Umbilical cord (tissue), 2 donors: ENCODE measurements around the gene DHRS2. TPM values are rescaled to one million over a fixed set of nuclear protein-coding genes. Genes with fewer than 3 reads are reported as not detected.
A peak's percentile ranks its signal among the peaks of the same experiment; 100 is the strongest.

Experiments used
- DNase-seq: peaks from one replicate; pipeline ENCODE4 v3.0.0-alpha.2; 2015; ENCODE audit warnings: low spot score
- total RNA-seq: library from RNA; depleted of rRNA; stranded (reverse); fragments of >200 nt; gene quantifications from one replicate; pipeline ENCODE4 v1.2.3, GENCODE V29; 2014; ENCODE audit warnings: low replicate concordance; ENCODE audit not compliant: insufficient read depth

The DHRS2 gene
- total RNA-seq, 1 donor from 2014 or later: 5.8 TPM

DNA sequence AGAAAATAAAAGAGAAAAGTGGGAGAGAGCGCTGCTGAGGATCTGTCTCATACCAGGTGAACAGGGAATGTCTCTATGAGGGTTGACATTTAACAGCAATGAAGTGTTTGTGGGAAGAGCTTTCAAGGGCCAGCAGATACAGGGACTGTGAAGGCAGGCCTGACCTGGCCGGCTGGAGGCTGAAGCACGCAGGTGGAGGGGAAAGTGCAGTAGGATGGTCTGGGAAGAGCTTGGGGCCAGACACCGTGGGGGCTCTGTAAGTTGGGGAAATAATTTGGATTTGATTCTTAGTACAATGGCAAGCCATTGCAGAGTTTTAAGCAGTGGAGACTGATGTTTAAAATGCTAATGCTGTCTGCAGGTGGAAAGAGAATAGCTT lies 23.8 kb upstream of the DHRS2 start:
- no peak for DNase-seq

DNA sequence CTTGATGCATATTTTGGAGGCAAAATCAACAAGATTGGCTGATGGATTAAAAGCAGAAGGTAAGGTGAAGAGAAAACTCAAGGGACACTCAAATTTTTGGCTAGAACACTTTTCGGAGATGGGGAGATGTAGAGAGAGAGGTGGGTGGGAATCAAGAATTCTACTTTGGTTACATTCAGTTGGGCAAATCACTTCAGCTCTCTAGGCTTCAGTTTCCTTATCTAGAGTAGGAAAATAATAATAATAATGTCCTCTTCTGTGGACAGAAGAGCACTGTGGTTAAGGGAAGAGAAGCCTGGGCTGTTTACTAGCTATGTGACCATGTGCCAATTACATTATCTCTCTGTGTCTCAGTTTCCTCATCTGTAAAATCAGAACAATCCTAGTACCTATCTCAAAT lies 23.4 kb upstream of the DHRS2 start:
- no peak for DNase-seq

- DNase-seq: no peak
Measured at GRCh38 chr14:23613242-23614070, 22.7 kb upstream of the DHRS2 start.

GRCh38 chr14:23614395-23614828 lies 21.8 kb upstream of the DHRS2 start:
- no peak for DNase-seq

DNA sequence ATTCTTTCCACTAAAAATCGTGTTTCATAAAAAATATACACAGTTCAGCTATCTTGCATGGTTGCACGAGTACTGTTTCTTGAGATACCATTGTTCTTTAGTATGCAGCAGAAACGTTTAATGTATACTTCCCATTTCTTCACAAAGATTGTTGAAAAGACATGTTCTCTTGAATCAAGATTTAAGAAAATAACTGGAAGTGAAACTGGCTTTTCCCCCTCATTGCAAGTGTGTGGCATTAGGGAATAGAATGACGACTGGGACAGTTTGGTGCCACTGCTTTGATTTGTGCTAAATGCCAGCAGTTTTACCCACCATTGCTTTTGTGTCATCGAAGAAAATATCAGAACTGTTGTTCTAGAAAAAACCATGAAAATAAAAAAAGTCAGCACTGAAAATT lies 20.3 kb upstream of the DHRS2 start:
- no peak for DNase-seq

GRCh38 chr14:23617539-23617938 lies 18.6 kb upstream of the DHRS2 start:
- DNase-seq: no peak

DNA sequence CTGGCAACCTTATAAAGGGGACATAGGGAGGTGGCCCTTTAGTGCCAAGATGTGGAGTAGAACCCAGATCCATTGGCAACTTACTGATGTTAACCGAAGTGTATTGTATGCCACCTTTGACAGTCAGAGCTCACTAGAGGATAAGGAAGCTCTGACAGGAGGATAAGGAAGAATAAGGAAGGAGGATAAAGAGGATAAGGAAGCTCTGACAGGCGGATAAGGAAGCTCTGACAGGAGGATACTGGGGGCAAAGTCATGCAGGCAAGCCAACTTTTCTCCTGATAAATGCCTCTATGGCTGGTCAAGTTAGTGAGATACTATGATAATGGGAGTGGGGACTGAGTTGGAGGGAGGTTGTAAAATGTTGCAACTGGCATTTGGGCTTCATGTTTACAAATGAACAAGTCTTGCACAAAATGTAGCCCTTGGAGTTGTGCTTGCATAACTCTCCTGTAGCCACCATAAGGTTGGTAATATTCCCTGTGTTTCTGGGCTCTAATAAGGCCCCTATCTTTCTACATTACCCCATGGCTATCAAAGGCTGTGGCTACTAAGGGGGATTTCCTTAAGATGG lies 17.7 kb upstream of the DHRS2 start:
- no peak for DNase-seq

DNA sequence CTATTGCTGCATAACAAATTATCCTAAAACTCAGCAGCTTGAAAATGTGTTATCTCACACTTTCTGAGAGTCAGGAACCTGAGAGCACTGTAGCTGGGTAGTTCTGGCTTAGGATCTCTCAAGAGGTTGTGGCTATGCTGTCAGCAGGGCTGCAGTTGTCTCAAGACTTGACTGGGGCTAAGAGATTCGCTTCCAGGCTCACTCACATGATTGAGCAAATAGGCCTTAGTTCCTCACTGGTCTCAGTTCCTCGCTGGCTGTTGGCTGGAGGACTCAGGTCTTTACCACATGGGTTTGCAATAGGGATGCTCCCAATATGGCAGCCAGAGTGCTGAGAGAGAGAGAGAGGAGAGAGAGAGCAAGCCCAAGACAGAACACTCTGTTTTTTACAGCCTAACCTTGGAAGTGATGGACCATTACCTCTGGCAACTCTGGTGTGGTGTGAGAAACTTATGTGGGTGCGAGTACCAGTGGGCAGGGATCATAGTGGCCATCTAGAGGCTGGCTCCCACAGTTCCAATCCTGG lies 15.9 kb upstream of the DHRS2 start:
- DNase-seq: no peak

GRCh38 chr14:23621204-23621931 lies 14.8 kb upstream of the DHRS2 start:
- no peak for DNase-seq

- DNase-seq: no peak
Measured at GRCh38 chr14:23621932-23622730, 14.0 kb upstream of the DHRS2 start.

- DNase-seq: no peak
Measured at GRCh38 chr14:23622990-23623389, 13.2 kb upstream of the DHRS2 start.

DNA sequence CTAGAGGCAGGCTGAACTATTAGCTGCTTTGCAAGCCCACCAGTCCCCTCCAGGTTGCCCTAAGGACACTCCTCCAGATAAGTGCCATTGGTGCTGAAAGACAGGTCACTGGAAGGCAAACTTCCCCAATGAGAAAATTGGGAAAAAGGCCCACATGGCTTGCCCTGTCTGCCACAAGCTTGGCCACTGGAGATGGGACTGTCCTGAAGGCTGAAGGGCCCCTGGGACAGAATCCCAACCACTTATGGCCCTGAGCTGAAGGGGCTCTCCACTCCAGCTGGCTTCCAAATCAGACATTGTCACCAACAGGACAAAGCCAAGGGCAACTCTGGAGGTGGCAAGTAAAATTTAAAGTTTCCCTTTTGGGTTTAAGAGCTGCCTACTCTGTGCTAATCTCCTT lies 12.2 kb upstream of the DHRS2 start:
- no peak for DNase-seq

GRCh38 chr14:23624830-23625404 lies 11.2 kb upstream of the DHRS2 start:
- no peak for DNase-seq

GRCh38 chr14:23626946-23627345 lies 9.2 kb upstream of the DHRS2 start:
- no peak for DNase-seq

GRCh38 chr14:23627961-23628360 lies 8.2 kb upstream of the DHRS2 start:
- peak; percentile 31 for DNase-seq

GRCh38 chr14:23629204-23629603 lies 7.0 kb upstream of the DHRS2 start:
- DNase-seq: no peak

GRCh38 chr14:23629832-23630396 lies 6.2 kb upstream of the DHRS2 start:
- DNase-seq: peak; percentile 66

DNA sequence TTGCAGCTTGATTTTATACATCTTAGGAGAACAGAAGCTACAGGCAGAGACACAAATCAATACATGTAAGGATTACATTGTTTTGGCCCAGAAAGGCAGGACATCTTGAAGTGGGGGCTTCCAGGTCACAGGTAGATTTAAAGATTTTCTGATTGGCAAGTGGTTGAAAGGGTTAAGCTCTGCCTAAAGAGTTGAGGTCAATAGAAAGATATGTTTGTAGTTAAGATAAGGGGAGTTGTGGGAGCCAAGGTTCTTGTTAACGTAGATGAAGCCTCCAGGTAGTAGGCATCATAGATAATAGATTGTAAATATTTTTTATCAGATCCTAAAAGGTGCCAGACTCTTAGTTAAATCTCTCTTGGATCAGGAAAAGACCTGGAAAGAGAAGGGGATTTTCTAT lies 5.5 kb upstream of the DHRS2 start:
- DNase-seq: no peak

- DNase-seq: no peak
Measured at GRCh38 chr14:23631234-23631633, 4.9 kb upstream of the DHRS2 start.

DNA sequence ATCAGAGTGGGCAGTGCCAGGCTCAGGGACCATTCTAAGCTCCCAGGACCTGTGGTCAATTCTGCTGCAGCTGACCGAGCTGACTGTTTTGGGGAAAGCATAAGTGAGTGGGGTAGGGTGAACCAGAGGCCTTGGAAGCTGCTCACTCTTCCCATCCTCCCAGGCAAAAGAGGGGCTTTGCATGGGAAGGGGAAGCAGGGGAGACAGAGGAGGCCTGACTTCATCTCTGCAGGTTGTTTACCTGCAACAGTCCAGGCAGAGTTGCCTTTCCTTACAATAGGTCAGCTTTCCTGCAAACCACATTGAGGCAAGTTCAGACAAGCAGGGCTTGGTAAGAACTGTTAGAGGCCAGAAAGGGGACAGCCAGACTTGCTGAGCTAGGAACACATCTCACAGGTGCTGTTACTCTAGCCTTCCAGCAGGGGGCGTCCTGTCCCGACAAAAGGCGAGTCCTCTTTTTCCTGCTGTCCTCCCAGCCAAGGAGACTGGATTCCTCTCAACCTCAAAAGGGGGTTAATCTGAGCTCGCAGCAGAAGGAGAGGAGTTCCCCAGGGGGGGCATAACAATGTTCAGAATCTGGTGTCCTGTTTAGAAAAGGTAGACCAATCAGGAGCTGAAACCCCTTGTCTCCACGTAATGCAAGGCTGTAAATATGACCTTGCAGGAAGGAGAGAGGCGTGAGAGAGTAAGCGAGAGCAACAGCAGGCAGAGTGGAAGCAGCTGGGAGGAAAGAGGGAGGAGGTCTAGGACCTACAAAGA lies 4.3 kb upstream of the DHRS2 start:
- peak; percentile 97 for DNase-seq
